H9 (cell line): ENCODE data around the gene ARFIP1. TPM values are rescaled to one million over a fixed set of nuclear protein-coding genes. Genes with fewer than 3 reads are reported as not detected.

Experiments
- DNase-seq: peaks from one replicate; pipeline ENCODE4 v3.0.0-alpha.2; 2017
- H2AFZ ChIP-seq: one replicate; pipeline ENCODE4 v1.6.1; 2013; ENCODE audit warnings: mild to moderate bottlenecking, low read length, control low read depth, moderate library complexity
- H2AK5ac ChIP-seq: 2 replicates; pipeline ENCODE4 v1.6.1; 2013; ENCODE audit warnings: low read length, control low read depth, mixed read lengths; ENCODE audit not compliant: insufficient read length
- H2BK120ac ChIP-seq: one replicate; pipeline ENCODE4 v1.6.1; 2013; ENCODE audit warnings: low read depth, mild to moderate bottlenecking, low read length, control low read depth, inconsistent platforms; ENCODE audit not compliant: poor library complexity, severe bottlenecking
- H2BK12ac ChIP-seq: 2 replicates; pipeline ENCODE4 v1.6.1; 2013; ENCODE audit warnings: low read length, control low read depth, mixed read lengths, low read depth; ENCODE audit not compliant: insufficient read length
- H2BK15ac ChIP-seq: 2 replicates; pipeline ENCODE4 v1.6.1; 2013; ENCODE audit warnings: low read depth, low read length, control low read depth
- H2BK20ac ChIP-seq: one replicate; pipeline ENCODE4 v1.6.1; 2013; ENCODE audit warnings: low read depth, mild to moderate bottlenecking, low read length, control low read depth, inconsistent platforms; ENCODE audit not compliant: poor library complexity, severe bottlenecking
- H2BK5ac ChIP-seq: 2 replicates; pipeline ENCODE4 v1.6.1; 2013; ENCODE audit warnings: low read length, control low read depth, mixed read lengths; ENCODE audit not compliant: insufficient read length
- H3K14ac ChIP-seq: 2 replicates; pipeline ENCODE4 v1.6.1; 2013; ENCODE audit warnings: low read length, control low read depth; ENCODE audit not compliant: insufficient read depth
- H3K18ac ChIP-seq: 2 replicates; pipeline ENCODE4 v1.6.1; 2013; ENCODE audit warnings: low read depth, mild to moderate bottlenecking, mixed read lengths, low read length, control low read depth; ENCODE audit not compliant: insufficient read length
- H3K23ac ChIP-seq: 2 replicates; pipeline ENCODE4 v1.6.1; 2013; ENCODE audit warnings: low read length, control low read depth, mixed read lengths, low read depth; ENCODE audit not compliant: insufficient read length
- H3K23me2 ChIP-seq: 2 replicates; pipeline ENCODE4 v1.6.1; 2013; ENCODE audit warnings: low read depth, mild to moderate bottlenecking, mixed read lengths, low read length, control low read depth; ENCODE audit not compliant: insufficient read length, poor library complexity, severe bottlenecking
- H3K27ac ChIP-seq: 2 replicates; pipeline ENCODE4 v1.5.1; 2013; ENCODE audit warnings: low read length, control low read depth, mixed read lengths, low read depth; ENCODE audit not compliant: insufficient read length
- H3K27me3 ChIP-seq: 2 replicates; pipeline ENCODE4 v1.6.1; 2013; ENCODE audit warnings: low read length, control low read depth, inconsistent platforms; ENCODE audit not compliant: insufficient read depth
- H3K4ac ChIP-seq: 2 replicates; pipeline ENCODE4 v1.6.1; 2013; ENCODE audit warnings: low read depth, mild to moderate bottlenecking, control low read depth, inconsistent platforms, low read length, moderate library complexity
- H3K4me1 ChIP-seq: 2 replicates; pipeline ENCODE4 v1.6.1; 2013; ENCODE audit warnings: low read length, control low read depth, inconsistent platforms; ENCODE audit not compliant: insufficient read depth
- H3K4me2 ChIP-seq: 2 replicates; pipeline ENCODE4 v1.6.1; 2013; ENCODE audit warnings: low read length, control low read depth, mixed read lengths; ENCODE audit not compliant: insufficient read length, insufficient read depth
- H3K56ac ChIP-seq: 2 replicates; pipeline ENCODE4 v1.6.1; 2013; ENCODE audit warnings: low read depth, mild to moderate bottlenecking, mixed read lengths, low read length, control low read depth; ENCODE audit not compliant: insufficient read length
- H3K79me1 ChIP-seq: 2 replicates; pipeline ENCODE4 v1.6.1; 2013; ENCODE audit warnings: low read depth, mild to moderate bottlenecking, moderate library complexity, low read length, control low read depth, inconsistent platforms; ENCODE audit not compliant: insufficient read depth, poor library complexity, severe bottlenecking
- H3K79me2 ChIP-seq: 2 replicates; pipeline ENCODE4 v1.6.1; 2013; ENCODE audit warnings: low read length, control low read depth, inconsistent platforms; ENCODE audit not compliant: insufficient read depth
- H3K9ac ChIP-seq: 2 replicates; pipeline ENCODE4 v1.6.1; 2013; ENCODE audit warnings: low read length, control low read depth, mixed read lengths; ENCODE audit not compliant: insufficient read length; ENCODE audit errors: extremely low read depth
- H3K9me3 ChIP-seq: one replicate; pipeline ENCODE4 v1.6.1; 2013; ENCODE audit warnings: low read depth, low read length, inconsistent platforms; ENCODE audit not compliant: control insufficient read depth
- H3T11ph ChIP-seq: one replicate; pipeline ENCODE4 v1.6.1; 2013; ENCODE audit warnings: mild to moderate bottlenecking, low read length, control low read depth, inconsistent platforms
- H4K20me1 ChIP-seq: one replicate; pipeline ENCODE4 v1.6.1; 2013; ENCODE audit not compliant: control insufficient read depth, insufficient read length, insufficient read depth
- H4K5ac ChIP-seq: 2 replicates; pipeline ENCODE4 v1.6.1; 2013; ENCODE audit warnings: low read depth, mild to moderate bottlenecking, mixed read lengths, low read length, control low read depth; ENCODE audit not compliant: insufficient read length
- H4K8ac ChIP-seq: replicated peaks from 2 replicates; pipeline ENCODE4 v1.6.1; 2013; ENCODE audit warnings: low read length, control low read depth, mixed read lengths, low read depth; ENCODE audit not compliant: insufficient read length
- H4K91ac ChIP-seq: 2 replicates; pipeline ENCODE4 v1.6.1; 2013; ENCODE audit warnings: low read depth, mild to moderate bottlenecking, moderate library complexity, mixed read lengths, low read length, control low read depth; ENCODE audit not compliant: insufficient read length
- H3K27ac Mint-ChIP-seq, 3 experiments: 2 replicates in 2 of 3; 3 replicates in 1 of 3; pipeline ENCODE4 v1.8.0; 2020 to 2021; ENCODE audit warnings: mixed read lengths in 3 of 3, mild to moderate bottlenecking in 1 of 3, moderate library complexity in 1 of 3
- H3K27me3 Mint-ChIP-seq: 2 replicates; pipeline ENCODE4 v1.8.0; 2021; ENCODE audit warnings: low read depth, mild to moderate bottlenecking, moderate library complexity, mixed read lengths
- H3K36me3 Mint-ChIP-seq, 3 experiments: 2 replicates in 2 of 3; 3 replicates in 1 of 3; pipeline ENCODE4 v1.8.0; 2020 to 2021; ENCODE audit warnings: low read depth in 3 of 3, mixed read lengths in 3 of 3; ENCODE audit not compliant: insufficient read depth in 1 of 3
- H3K4me1 Mint-ChIP-seq, 2 experiments: 2 replicates each; pipeline ENCODE4 v1.8.0; 2020; ENCODE audit warnings: mixed read lengths in 2 of 2
- H3K4me3 Mint-ChIP-seq, 2 experiments: 2 replicates in 1 of 2; 3 replicates in 1 of 2; pipeline ENCODE4 v1.8.0; 2020 to 2021; ENCODE audit warnings: mild to moderate bottlenecking in 2 of 2, mixed read lengths in 2 of 2, moderate library complexity in 1 of 2
- H3K9me3 Mint-ChIP-seq, 2 experiments: 2 replicates in 1 of 2; 3 replicates in 1 of 2; pipeline ENCODE4 v1.8.0; 2020; ENCODE audit warnings: mild to moderate bottlenecking in 2 of 2, mixed read lengths in 2 of 2, moderate library complexity in 1 of 2
- WGBS: extraction: QIAGEN DNeasy Blood & Tissue Kit; methylation state at CpG from one replicate; pipeline ENCODE4 v1.1.7; 2013; ENCODE audit warnings: missing lambda C conversion rate, low lambda C conversion rate, mixed read lengths; ENCODE audit not compliant: insufficient read length; ENCODE audit errors: extremely low coverage; 5-methylcytosine and 5-hydroxymethylcytosine counted together
- total RNA-seq: library from RNA; stranded (reverse); gene quantifications from 2 replicates; pipeline ENCODE4 v1.2.1, GENCODE V29; 2021
- TF ChIP-seq, protein P1 (sequence below): fragments of 200-600 bp; sonication (generic); conservative IDR thresholded peaks from 3 replicates; pipeline ENCODE4 v1.8.0; 2021; ENCODE audit warnings: antibody characterized with exemption, mild to moderate bottlenecking

Gene ARFIP1
- total RNA-seq, 1 experiment from 2014 or later = 30.8 TPM

DNA sequence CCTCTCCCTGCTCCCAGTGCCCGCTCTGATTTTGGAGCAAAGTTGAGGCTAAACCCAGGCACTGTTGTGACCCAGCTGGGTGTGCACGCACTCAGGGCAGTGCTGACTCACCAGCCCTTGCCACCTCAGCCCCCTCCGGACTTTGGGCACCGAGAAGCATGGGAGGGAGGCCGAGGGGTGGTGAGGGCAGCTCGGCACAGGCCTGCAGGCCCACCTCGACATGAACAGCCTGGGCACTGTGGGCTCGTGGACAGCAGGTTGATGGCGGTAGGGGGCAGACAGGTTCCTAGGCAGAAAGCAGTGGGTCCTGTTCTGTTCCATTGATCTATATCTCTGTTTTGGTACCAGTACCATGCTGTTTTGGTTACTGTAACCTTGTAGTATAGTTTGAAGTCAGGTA is 31.1 kb upstream of the ARFIP1 start:
- Mint-ChIP-seq H3K27me3 (peaks cover 4% of the 10 kb centered on the region), H3K4me1 (peaks cover 3 to 4% of the 10 kb centered on the region in 2 experiments), H3K9me3 (peaks cover 12 to 15% of the 10 kb centered on the region in 2 experiments), H3K36me3 (peaks cover 3 to 10% (median 5%) of the 10 kb centered on the region in 3 experiments; a peak in 6 of 7 replicates), H3K27ac (no peak overlapping the region), H3K4me3 (no peak overlapping the region)
- Histone ChIP-seq H2BK5ac (no peak overlapping the region), H4K20me1 (no peaks in the 10 kb centered on the region), H3K4me2 (no peak overlapping the region), H3K14ac (no peak overlapping the region; the same call in 1 of the 2 replicates), H3K9ac (no peak overlapping the region), H3K27ac (no peak overlapping the region), H3K23me2 (no peaks in the 10 kb centered on the region), H3K56ac (no peak overlapping the region), H4K91ac (no peak overlapping the region), H3K27me3 (no peaks in the 10 kb centered on the region), H3K9me3 (no peaks in the 10 kb centered on the region), H4K5ac (no peak overlapping the region), H3K23ac (no peak overlapping the region), H3K79me2 (no peaks in the 10 kb centered on the region), H2AFZ (no peak overlapping the region), H2AK5ac (no peak overlapping the region), H3K79me1 (no peaks in the 10 kb centered on the region), H2BK20ac (no peak overlapping the region), H3K4ac (no peak overlapping the region), H3K4me1 (no peaks in the 10 kb centered on the region), H3T11ph (no peak overlapping the region), H2BK120ac (no peak overlapping the region), H3K18ac (no peak overlapping the region), H2BK12ac (no peak overlapping the region), H2BK15ac (no peak overlapping the region), H4K8ac (no peak overlapping the region)
- WGBS = no CpG with 5 or more reads among the region's 9 CpGs
- TF ChIP-seq, protein P1, sequence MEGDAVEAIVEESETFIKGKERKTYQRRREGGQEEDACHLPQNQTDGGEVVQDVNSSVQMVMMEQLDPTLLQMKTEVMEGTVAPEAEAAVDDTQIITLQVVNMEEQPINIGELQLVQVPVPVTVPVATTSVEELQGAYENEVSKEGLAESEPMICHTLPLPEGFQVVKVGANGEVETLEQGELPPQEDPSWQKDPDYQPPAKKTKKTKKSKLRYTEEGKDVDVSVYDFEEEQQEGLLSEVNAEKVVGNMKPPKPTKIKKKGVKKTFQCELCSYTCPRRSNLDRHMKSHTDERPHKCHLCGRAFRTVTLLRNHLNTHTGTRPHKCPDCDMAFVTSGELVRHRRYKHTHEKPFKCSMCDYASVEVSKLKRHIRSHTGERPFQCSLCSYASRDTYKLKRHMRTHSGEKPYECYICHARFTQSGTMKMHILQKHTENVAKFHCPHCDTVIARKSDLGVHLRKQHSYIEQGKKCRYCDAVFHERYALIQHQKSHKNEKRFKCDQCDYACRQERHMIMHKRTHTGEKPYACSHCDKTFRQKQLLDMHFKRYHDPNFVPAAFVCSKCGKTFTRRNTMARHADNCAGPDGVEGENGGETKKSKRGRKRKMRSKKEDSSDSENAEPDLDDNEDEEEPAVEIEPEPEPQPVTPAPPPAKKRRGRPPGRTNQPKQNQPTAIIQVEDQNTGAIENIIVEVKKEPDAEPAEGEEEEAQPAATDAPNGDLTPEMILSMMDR = no peak
- no peak for DNase-seq
